Left hindlimb (tissue), 1 donor: ENCODE results near the gene CST5.
"Not testable (repeated sequence)": the region's sequence is repeated elsewhere in the genome, so short reads cannot be mapped to it uniquely, and the experiment has no call there.

Source experiments
- DNase-seq: peaks from one replicate; pipeline ENCODE4 v3.0.0-alpha.2; 2018

CST5 gene

GRCh38 chr20:23832775-23833513 lies 46.6 kb downstream of the CST5 start:
- no peak for DNase-seq

GRCh38 chr20:23831961-23832360 lies 47.6 kb downstream of the CST5 start:
- not testable (repeated sequence) for DNase-seq

- no peak for DNase-seq
Observed at GRCh38 chr20:23826541-23827021, 53.0 kb downstream of the CST5 start, which contains the start of gene CST2. Gene CST2 (minus strand): TSS chr20:23826729. CDS start chr20:23826660, 69 bp downstream.
